ENCODE measurements around the gene DAAM1.

DAAM1 gene

DNA sequence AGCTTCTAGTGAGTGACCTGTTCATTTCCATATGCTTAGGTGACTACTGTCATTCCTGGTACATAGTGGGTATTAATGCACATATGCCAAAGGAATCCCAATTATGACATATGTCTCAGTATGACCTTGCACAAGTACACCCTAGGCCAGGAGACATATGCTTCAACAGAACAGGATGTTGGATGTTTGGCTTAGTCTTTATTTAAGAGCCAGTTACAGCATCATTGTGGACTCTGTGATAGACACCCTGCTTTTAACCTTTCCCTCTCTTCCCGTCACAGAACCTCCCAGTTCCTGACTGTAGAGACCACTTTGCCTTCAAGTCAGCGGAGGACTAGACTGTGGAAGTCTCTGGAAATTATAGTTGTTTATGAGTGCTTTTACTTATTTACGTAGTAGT is 72.9 kb downstream of the DAAM1 start:
- no peak for DNase-seq

DNA sequence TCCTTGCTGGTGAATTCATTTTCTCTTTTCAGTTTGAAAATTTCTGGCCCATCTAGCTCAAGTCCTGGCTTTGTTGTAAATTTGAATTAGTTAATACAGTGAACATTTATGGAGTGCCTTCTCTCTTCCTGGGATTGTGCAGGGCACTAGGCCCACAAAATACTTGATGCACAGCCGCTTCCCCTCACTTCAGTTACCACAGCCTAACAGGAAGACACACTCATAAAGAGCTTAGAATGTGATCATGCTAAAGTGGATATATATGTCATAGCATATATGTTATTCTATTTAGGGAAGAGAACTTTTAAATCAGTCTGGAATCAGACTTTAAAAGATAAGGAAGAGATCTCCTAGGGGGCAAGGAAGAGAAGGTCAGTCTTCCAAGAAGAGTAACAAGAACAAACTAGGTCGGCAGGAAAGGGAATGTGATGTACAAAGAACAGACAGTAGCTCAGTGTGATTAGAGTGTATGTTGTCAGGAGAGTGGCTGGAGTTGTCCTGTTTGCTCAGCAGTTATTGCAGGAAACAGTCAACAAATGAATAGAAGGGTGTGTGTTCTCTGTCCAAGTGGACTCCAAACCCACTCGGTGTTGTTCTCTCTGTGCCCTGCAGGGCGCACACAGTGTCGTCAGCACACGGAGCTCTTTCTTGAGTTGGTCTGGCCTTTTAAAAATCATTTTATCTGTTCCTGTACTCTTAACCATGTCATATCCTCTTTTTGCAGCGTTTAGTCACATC is 74.4 kb downstream of the DAAM1 start:
- no peak for DNase-seq

DNA sequence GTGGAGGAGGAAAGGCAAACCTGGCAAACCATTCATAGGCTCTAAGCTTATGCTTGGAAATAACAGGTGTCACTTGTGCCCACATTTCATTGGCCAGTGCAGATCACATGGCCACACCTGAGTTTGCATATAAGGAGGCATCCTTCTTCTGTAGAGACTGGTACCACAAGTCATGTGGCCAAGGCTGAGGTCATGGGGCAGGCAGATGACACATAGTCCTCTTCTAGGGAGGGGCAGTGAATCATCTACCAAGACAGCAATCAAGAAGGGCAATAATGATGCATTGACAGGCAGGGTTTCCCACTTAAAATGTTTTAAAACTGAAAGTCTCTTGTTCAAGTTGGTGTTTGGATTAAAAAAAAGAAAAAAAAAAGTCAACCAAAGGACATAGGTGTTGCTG is 77.3 kb downstream of the DAAM1 start:
- no peak for DNase-seq

DNA sequence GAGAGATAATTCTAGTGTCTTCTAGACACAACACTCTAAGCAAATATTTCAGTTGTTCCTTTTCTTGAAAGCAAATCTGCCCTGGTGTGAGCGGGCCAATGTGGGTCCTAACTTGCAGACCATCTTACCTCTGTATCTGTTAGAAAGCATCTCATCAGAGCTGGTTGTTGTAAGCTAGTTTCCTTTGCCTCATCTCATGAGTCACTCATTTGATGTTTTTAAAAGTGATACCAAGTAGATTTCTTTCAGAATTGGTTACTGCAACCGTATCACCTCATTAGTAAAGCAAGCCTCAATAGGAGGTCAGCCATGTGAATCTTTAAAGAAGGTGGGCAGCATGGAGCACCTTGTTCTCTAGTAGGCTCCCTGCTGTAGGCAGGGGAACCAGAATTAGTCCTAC is 78.6 kb downstream of the DAAM1 start:
- no peak for DNase-seq

DNA sequence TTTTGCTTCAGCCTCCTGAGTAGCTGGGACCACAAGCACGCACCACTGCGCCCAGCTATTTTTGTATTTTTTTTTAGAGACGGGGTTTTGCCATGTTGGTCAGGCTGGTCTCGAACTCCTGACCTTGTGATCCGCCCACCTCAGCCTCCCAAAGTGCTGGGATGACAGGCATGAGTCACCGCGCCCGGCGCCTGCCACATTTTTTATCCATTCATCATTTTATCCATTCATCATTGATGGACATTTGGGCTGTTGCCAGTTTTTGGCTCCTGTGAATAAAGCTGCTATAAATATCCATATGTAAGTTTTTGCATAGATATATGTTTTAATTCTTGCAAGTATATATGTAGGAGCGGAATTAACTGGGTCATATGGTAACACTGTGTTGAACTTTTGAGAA is 79.5 kb downstream of the DAAM1 start:
- no peak for DNase-seq

DNA sequence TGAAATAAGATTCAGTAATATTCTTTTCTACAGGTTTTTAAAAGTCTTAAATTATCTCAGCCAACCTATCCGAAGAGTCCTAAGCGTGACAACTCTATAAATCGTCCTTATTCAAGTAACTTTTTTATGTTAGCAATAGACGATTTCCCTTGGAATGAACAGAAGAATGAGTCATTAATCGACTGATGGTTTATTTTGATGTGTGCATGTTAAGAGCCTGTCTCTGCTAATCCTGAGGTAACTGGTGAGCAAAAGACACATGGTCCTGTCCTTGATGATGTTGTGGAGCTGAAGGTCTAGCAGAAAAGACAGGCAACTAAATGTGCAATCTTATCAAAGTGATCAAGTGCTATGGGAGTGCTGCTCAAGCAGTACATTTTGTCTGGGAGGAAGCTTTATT is 80.4 kb downstream of the DAAM1 start:
- DNase-seq, result no peak

DNA sequence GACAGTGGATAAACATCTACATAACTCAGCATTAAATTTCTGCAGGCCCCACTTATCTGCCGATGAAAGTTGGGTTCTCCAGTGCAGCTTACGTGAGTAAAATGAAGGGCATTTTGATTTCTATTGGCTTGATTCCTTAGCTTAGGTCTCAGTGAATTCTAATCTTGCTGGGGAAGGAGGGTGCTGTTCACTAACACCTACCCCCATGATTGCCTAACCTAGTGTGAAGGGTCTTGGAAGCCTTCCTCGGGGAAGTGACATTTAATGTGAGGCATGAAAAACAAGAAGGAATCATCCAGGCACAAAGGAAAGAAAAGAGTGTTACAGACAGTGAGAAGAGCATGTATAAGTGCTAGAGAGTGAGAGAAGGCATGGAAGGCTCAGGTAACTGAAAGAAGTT is 81.0 kb downstream of the DAAM1 start:
- no peak for DNase-seq

DNA sequence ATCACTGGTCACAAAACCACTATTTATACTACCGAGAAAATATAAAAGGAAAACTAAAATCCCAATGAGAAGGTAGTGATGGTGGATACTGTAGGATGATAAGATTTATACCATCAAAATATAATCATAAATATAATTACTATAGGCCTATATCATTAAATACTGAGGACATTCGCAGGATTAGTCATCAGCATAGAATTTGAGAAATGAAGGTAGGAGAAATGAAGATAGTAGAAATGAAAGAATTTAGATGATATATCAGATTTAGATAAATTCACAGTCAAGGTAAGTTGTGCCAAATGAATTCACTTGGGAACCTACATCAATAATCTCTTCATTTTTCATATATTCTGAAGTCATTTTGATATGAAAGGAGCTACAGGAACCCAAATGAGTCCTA is 82.8 kb downstream of the DAAM1 start:
- no peak for DNase-seq

DNA sequence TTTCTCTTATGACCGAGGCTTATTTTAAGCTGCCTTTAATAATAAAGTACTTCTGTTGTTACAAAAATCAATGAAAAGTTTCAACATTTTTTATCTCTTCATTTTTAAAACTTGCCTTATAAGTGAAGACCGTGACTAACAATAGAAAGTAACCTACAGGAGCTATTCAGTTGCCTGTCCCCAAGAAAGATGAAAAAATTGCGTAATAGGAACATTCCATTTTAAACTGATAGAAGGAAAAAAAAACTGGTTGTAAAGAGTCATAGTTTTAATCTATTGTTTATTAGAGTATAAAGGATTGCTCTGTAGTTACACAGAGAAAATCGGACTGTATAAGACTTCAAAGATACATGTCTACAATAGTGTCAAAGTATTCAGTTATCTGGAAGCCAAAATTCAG is 83.3 kb downstream of the DAAM1 start:
- DNase-seq, result no peak

DNA sequence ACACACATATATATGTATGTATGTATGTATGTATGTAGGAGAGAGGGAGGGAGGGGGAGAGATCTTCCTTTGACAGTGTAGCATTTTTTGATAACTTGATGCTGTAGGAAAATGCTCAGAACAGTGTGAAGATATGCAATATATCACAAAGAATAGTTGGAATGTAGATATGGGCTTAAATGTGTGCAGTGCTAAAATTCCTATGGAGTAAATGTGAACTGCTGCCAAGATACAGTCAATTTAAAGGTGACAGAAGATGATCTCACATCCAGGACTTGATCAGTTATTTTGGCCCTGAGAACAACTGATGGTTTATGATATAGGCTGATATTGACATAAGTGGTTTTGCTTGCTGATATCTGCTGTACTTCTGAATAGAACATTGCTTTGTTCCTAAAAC is 84.2 kb downstream of the DAAM1 start:
- no peak for DNase-seq

DNA sequence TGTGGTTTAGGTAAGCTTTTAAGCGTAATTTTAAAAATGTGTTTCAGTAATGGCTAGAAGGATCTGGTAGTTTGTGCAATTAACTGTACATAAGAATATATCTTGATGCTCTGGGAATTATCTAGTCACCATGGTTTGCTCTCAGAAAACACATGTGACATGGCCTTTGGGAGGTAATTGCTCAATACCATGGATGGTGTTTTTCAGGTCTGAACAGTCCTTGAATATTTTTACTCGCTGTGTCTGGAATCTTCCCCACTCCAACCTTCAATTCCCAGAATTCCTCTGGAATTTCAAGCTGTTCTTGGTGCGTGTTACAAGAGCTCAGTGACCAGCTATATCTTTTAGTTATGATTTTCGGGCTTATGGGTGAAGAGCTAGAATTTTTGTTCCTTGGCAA is 85.3 kb downstream of the DAAM1 start:
- no peak for DNase-seq

DNA sequence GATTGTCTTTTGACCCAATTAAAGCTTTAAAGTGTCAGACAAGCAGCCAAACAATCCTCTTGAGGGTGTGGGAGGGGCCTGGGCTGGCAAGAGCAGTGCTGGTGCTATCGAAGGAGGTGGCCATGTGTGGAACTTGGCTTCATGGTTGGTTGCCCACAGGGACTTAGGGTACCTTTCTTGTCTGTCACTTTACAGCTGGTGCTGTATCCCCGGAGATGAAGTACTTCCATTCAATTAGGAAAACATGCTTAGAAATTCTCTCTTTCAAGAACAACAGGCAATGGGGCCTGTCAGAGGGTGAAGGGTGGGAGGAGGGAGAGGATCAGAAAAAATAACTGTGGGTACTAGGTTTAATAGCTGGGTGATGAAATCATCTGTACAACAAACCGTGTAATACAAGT is 86.5 kb downstream of the DAAM1 start:
- peak; percentile 67 for DNase-seq

DNA sequence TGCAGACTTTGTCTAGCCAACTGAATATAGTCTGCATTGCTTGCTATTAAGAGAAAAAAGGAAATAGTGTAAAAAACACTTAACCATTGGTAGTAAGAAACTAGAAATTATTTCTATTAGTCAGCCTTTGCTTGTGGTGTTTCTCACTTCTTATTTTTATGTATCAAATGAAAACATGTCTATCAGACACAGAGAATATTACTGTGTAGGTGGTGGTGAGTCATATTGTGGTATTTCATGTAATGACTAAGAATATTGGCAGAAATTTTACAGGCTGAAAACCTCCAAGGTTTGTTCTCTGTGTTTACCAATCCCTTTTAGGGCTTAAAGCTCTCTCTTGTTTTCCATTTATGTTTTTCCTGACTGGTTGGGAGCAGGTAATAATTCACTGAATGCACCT is 87.2 kb downstream of the DAAM1 start:
- peak; percentile 53 for DNase-seq

DNA sequence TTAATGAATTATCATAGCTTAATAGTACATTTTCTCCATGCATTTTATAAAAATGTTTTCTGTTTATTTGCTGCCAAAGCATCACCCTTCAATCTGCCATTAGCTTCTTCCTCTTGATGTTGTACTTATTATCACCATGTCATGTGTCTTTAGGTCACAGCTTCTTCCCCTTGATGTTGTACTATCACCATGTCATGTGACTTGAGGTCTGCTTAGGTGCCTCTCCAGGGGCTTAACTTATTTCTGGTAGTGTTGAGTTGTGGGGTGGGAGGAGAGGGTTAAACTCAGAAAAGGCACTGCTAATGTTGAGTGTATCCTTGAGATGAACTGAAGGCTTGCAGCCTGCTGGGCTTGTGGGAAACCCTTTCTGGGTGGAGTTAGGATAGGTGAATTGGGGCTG is 87.8 kb downstream of the DAAM1 start:
- no peak for DNase-seq

DNA sequence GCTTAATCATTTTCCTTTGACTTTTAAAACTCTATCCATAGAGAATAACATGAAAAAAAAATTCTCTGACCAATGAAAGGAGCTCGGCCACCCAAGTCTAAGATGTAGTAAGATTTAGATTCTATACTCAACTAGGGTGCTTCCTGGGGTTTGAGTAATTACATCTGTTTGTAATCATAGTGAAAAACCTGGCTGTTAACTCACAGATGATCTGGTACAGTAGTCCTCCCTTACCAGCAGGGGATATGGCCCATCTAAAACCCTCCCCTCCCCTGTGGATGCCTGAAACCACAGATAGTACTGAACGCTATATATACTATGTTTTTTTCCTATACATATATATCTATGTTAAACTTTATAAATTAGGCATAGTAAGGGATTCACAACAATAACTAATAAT is 89.2 kb downstream of the DAAM1 start:
- no peak for DNase-seq

DNA sequence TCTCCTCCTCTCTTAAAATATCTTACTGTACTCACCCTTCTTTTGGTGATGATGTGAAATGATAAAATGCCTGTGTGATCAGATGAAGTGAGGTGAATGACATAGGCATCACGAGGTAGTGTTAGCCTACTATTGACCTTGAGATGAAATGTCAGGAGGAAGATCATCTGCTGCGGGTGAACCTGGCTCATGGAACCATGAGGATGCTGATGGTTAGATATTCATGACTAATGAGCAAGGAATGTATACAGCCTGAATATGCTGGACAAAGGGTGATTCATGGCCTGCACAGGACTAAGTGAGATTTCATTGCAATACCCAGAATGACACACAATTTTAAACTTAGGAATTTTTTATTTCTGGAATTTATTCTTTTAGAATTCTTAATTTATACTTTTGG is 89.6 kb downstream of the DAAM1 start:
- DNase-seq, result no peak

DNA sequence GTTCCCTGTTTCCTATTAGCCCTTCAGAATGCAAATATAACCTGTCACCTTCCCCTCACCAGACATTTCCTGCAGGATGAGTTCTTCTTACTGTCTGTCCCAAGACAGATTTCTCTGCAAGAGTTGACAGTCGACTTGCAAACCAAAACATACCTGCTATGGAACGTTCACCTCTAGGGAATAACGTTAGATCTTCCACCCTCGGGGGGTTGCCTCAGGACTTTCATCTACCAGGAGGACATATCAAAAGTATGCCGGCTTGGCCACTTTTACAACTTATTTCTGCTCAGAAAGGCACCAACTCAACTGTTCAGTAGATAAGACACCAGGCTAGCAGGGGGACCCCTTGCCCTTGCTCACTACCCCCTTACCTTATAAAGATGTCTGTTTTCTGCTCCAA is 92.5 kb downstream of the DAAM1 start:
- DNase-seq, result no peak

DNA sequence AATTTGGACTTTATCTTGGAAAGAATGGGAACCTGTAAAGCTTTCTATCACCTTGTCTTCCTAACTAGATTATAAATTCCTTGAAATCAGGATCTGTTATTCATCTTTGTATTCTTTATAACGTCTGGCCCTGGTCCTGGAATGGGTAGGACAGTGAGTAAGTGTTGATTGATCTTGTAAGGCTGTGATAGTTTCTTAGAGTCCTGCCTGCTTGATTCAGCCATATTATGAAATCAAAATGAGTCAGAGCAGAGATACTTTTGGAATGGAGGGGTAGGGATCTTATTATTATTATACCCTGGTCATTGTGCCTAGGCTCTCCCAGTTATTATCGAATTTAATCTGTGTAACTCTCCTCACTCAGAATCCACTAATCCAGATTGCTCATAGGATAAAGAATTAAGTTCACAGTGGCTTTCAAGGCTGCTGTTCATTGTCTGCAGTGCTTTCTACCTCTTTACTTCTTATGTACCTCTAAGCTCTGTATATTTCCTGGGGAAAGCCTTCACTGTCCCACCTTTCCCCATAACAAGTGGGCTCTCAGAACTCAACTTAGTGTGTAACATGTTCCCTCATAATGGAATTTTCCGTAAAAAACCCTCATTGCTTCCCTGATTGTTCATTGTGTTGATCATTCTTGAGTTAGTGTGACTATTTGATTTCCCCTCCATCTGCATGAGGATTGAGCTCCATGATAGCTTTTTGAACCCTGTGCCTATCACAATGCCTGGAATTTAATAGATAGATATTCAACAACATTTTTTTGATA is 93.3 kb downstream of the DAAM1 start:
- DNase-seq, result no peak

DNA sequence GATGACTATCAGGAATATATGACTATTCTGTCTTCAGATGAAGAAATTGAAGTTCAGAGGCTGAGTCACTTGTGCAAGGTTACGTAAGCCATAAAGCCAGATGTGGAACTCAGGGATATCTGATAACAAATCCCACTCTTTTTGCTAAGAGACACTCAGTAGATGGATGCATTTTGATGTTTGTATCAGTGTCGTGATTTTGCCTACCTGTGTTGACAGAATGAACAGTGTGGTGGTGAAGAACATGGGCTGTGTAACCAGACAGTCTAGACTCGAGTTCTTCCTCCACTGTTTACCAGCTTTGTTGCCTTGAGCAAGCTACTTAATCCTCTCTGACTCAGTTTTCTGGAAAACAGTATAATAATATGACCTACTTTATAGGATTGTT is 93.9 kb downstream of the DAAM1 start:
- no peak for DNase-seq

DNA sequence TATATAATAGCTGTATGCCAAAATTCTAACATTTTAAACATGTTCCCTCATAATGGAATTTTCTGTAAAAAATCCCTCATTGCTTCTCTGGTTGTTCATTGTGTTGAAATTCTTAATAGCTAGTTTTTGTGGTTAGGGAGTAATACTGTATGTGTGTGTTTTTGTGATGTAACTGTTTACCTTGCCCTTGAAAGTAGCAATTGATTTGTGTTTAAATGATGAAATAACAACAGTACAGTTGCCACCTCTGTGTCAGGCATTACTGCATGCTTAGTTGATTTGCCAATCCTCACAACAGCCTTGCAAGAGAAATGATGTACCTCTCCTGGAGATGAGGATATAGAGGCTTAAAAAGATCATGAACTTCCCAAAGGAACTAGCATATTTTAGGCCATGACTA is 94.9 kb downstream of the DAAM1 start:
- DNase-seq, result no peak

DNA sequence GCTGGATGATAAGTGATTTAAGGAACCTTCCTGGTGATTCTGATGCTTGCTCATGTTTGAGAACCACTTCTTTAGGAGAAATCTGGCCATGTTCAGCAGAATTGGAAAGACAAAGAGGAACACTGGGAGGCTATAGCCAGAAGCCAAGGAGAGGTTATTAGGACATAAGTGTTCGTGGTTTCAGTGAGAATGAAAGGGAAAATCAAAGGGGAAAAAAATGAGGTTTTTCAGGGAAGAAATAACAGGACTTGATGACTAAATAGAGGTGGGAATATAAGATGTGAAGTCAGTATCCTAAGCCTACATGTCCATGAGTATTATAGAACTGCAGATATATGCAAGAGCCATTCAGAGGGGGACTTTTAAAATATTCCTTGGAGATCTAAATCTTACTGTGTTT is 95.6 kb downstream of the DAAM1 start:
- no peak for DNase-seq

DNA sequence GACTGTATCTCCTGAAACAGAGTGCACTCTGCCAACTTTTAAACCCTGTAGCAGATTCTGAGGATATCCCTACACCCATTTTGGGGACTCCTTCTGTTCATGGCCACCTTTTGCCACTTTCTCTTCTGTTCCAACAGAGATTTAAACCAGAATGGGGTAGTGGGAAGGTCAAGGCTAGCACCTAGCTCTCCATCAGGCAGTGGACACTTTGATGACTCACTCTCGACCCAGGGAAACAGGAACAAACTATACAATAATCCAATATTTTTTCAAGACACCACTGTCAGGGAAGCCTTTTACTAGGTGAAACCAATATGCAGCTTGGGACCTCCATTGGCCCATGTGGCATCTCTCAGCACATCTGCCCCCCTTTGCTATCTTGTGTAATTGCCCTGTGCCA is 103.6 kb downstream of the DAAM1 start:
- DNase-seq, result no peak

DNA sequence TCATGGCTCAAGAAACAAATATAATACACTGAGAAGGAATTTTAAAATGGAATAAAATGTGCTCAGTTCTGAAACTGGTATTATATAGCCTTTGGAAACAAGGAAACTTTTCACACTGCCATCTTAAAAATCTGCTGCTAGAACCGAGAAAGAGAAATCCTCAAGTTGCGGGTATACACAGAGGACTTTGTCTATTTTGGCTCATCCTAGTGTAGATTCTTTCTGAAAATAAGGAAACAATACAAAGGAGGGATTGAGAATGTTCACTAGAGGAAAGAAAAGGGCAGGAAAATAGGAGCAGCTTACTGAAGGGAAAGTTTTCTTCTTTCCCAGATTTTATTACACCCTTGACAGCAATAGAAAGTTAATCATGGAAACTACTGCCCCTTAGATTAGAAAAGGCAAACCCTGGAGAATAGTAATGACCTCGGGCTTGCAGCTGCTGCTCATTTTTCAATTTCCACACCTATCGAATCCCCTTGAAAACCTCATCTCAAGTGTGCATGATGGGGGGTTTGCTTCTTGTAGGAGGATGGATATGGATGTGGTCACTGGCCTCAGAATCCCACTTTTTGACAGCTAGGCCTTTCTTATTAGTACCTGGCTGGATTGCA is 104.6 kb downstream of the DAAM1 start:
- no peak for DNase-seq

DNA sequence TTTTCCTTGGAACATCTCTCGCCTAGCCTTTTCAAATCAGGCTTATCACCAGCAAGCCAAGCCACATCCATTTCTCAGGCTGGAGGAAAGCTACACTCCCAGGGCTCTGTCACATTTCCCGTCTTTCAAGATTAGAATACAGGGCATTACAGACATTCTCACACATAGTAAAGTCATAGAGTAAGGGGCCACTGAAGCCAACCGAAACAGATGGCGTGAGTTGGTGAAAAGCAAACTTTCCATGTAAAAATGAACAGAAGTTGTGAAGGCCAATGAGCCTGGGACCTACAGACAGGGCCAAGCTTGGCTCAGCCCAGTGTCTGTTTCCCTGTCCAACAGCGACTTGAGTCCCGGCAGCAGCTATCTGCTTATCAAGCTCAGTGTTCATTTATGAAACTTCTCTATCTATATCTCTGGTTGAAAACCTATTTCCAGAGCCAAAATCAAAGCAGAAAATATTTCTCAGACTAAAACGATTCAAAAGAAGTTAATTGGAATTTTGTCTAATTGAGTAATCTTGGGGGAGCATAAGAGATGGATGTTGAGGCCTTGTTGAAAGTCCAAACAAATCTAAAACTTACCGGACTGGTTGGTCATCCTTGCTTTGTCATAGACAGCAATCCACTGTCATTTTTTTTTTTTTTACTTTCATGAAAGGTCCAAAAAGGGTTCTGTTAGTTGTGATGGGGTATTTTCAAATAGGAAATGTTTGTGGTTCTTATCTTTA is 105.6 kb downstream of the DAAM1 start:
- no peak for DNase-seq
